HG03442 (cell line): ENCODE results near the gene TPSG1.
"Not testable (repeated sequence)": the region's sequence is repeated elsewhere in the genome, so short reads cannot be mapped to it uniquely, and the experiment has no call there.

Experiments
- ATAC-seq: cut with Tn5 transposase; IDR thresholded peaks from one replicate; pipeline ENCODE4 v1.9.1; 2021; ENCODE audit warnings: mild to moderate bottlenecking, moderate library complexity; ENCODE audit not compliant: unreplicated experiment

Gene TPSG1

GRCh38 chr16:1232049-1232748 is 7.1 kb upstream of the TPSG1 start:
- ATAC-seq = not testable (repeated sequence)

DNA sequence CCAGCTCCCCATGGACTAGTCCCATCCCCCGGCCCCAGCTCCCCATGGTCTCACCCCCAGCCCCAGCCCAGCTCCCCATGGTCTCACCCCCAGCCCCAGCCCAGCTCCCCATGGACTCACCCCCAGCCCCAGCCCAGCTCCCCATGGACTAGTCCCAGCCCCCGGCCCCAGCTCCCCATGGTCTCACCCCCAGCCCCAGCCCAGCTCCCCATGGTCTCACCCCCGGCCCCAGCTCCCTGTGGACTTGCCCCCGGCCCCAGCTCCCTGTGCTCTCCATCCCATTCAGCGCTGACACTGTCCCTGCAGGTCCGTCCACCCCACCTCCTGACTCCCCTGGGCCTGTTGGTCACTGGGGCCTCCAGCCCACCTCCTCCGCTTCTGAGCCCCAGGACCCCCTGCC is 6.2 kb upstream of the TPSG1 start:
- not testable (repeated sequence) for ATAC-seq

DNA sequence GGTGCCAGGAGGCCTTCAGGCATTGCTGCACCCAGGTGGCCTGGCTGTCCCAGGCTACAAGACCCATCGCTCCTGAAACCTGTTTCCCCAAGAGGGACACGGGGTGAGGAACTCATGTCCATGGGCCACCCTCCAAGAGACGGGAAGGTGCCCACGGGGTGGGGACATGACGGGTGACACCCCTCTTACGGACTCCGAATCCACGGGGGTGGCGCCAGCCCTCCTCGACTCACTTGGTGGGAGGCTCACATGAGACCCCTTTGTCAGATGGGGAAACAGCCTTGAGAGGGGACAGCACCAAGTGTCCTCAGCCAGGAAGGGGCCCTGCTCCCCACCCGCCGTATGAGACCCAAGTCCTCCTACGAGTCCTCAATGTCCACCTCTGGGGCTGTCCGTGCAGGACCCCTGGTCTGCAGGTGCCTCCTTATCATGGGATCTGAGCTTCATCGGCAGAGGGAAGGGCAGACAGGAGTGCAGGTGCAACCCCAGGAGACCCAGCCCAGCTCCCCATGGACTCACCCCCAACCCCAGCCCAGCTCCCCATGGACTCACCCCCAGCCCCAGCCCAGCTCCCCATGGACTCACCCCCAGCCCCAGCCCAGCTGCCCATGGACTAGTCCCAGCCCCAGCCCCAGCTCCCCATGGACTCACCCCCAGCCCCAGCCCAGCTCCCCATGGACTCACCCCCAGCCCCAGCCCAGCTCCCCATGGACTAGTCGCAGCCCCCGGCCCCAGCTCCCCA is 5.6 kb upstream of the TPSG1 start:
- ATAC-seq = not testable (repeated sequence)

DNA sequence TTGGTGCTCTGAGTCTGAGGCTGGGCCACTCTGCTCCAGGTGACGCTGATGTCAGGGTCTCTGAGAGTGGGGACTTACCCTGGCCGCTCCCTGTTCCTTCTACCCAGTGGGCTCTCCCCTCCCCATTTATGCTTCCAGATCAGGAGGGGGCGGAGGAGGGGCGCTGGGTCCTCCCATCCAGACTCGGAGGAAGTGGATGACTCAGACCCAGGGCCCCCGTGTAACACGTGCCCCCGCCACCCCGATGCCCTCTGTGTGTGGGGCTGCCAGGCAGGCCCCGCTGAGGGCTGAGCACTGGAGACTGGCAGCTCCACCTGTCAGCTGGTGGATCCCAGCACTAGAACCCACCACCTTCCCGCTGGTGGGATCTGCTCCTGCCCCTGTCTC is 5.0 kb upstream of the TPSG1 start, which contains the start of gene TPSB2:
Gene TPSB2 (minus strand): TSS at position 101 of the 387 bp plus-strand sequence. CDS start 233 bp downstream, outside the sequence.
- not testable (repeated sequence) for ATAC-seq

DNA sequence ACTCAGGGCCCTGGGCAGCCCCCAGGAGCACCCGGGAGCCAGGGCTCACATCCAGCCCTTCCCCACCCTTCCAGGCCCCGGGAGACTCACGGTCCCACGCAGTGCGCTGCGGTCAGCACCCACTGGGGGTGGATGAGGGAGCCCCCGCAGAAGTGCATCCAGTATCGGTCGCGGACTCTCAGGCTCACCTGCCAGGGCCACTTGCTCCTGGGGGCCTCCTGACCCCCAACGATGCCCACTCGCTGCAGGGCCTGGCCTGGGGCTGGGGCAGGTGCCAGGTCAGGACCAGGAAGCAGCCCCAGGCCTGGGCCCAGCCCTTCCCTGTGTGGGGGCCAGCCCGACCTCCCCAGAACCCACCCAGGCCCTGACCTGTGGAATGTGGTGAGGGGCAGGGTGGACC is 4.4 kb upstream of the TPSG1 start:
- ATAC-seq = not testable (repeated sequence)

DNA sequence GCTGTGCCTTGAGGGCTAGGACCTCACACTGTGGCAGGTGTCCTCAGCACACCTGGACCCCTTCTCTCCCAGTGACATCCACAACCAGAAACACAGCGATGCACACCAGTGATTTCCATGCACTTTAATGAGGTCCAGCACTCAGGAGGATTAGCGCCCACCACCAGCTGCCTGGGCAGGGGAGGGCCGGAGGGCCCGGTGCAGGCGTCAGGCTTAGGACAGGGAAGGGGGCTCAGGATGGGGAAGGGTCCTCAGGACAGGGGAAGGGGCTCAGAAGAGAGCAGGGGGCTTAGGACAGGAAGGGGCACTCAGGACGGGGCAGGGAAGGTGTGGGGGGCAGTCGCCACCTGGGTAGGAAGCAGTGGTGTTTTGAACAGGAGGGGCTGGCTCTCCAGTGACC is 3.2 kb upstream of the TPSG1 start:
- not testable (repeated sequence) for ATAC-seq

DNA sequence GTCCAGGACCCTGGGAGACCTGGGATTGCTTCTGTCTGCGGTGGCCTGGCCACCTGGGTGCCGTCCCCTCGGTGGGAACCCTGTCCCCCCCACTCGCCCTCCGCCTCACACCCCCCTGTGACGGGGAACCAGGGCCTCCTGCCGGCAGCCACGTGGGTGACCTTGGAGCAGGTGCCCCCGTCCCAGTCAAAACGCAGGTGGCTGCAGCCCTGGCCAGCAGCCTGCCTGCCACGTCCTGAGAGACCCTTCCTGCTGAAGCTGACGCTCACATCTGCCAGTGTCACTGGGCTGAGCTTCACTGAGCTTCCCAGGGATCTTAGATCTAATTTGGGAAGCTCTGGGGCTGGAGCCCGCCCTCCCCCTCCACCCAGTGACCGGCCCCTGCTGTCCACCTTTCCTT is 1.6 kb upstream of the TPSG1 start:
- ATAC-seq = not testable (repeated sequence)

GRCh38 chr16:1225728-1226311 is 752 bp upstream of the TPSG1 start:
- not testable (repeated sequence) for ATAC-seq

DNA sequence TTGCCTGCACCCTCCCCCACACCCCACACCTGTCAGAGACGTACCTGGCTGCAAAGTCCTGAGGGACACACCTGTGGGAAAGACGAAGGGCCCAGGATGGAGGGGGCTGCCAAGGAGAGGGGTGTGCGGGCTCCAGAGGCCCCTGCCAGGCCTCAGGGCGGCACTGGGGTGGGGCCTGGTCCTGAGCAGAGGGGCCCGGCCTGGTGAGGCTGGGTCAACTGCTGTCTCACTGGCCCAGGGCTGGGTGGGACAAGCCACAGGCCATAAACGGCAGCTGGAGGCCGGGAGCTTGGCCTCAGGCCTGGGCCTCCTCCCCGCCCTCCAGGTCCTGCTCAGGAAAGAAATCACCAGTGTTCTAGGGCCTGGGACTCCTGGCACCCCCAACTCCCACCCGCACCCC is 510 bp downstream of the TPSG1 start:
- ATAC-seq = no peak

DNA sequence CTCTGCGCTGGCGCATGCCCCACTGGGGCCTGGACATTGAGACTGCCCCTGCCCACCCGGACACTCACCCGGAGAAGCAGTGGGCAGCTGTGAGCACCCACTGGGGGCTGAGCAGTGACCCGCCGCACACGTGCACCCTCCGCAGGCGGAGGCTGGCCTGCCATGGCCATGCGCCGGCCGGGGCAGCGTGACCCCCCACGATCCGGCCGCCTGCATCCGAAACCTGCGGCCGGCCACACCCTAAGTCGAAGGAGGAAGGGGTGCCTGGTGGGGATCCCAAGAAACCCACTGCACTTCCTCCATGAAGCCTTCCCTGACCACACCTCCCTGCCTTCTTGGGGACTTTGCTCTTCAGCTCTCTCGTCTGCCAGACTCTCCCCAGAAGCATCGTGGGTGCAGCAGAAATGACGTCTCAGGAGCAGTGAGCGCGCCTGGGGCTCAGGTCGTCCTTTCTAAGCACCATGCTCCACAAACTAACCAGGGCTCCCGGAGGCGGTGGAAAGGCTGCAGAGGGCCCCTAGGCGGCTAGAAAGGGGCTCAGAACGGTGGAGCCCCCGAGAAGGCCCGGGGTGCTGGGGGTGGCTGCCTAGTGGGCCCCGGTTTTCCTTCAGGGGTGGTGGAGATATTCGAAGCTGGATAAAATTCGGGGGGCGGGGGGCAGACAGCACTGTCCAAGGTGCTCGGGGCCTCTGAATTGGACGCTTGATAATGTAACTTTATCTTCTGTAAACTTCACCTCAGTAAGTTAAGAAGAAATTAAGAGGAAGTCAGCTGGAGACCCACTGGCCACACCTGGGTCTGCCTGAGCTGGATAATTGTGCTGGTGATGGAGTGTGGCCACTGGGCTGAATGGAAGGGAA is 1.5 kb downstream of the TPSG1 start:
- no peak for ATAC-seq

- ATAC-seq = no peak
These were observed 2.3 kb downstream of the TPSG1 start for GRCh38 chr16:1222553-1223354.

DNA sequence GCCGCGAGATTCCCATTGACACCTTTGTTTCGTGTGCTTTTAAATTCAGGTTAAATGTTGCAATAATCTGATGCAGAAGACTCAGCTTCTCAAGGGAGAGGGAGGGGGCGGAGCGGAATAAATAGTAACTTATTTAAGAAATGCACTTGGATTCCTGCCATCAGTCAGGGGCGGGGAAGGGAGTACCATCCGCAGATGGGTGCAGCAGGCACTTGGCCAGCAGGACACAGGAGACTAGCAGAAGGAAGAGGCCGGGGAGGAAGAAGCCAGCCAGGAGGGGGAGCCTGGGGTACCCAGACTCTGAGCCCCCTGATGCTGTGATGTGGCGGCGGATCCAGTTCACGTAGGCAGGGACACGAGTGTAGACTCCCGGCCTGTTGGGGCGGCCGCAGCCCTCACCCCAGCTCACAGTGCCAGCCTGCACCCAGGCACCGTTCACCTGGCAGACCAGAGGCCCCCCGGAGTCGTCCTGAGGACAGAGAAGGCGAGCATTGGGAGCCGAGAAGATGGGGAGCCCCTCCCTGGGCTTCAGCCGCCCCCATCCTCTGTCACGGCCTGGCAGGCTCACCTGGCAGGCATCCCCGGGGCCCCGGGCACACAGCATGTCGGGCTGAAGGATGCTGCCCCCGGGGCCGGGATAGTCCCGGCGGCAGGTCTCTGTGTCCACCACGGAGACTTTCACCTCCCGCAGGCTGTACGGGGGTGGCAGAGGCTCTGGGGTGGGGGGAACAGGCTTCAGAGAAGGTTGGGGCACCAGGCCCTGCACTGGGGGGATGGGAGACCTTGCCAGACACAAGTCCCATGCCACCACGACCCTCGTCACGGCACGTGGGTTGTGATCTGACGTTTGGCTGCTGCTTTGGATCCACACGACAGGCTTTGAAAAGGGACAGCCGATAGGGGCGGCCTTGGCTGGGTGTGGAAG is 3.2 kb downstream of the TPSG1 start:
- ATAC-seq = no peak

GRCh38 chr16:1220841-1221627 is 4.0 kb downstream of the TPSG1 start:
- ATAC-seq = no peak

DNA sequence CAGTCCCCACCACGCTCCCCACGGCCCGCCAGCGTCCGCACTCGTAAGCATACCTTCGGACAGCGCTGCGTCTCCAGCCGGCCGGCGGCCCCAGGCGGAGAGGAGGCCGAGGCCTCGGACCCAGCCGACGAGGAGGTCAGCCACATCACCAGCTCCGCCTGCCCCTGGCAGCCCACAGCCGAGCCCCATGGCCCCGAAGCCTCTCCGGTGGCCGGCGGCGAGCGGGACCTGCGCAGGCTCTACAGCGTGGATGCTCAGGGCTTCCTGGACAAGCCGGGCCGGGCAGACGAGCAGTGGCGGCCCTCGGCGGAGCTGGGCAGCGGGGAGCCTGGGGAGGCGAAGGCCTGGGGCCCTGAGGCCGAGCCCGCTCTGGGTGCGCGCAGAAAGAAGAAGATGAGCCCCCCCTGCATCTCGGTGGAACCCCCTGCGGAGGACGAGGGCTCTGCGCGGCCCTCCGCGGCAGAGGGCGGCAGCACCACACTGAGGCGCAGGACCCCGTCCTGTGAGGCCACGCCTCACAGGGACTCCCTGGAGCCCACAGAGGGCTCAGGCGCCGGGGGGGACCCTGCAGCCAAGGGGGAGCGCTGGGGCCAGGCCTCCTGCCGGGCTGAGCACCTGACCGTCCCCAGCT is 4.9 kb downstream of the TPSG1 start:
- no peak for ATAC-seq

- no peak for ATAC-seq
These were observed 6.0 kb downstream of the TPSG1 start for GRCh38 chr16:1218930-1219611.

DNA sequence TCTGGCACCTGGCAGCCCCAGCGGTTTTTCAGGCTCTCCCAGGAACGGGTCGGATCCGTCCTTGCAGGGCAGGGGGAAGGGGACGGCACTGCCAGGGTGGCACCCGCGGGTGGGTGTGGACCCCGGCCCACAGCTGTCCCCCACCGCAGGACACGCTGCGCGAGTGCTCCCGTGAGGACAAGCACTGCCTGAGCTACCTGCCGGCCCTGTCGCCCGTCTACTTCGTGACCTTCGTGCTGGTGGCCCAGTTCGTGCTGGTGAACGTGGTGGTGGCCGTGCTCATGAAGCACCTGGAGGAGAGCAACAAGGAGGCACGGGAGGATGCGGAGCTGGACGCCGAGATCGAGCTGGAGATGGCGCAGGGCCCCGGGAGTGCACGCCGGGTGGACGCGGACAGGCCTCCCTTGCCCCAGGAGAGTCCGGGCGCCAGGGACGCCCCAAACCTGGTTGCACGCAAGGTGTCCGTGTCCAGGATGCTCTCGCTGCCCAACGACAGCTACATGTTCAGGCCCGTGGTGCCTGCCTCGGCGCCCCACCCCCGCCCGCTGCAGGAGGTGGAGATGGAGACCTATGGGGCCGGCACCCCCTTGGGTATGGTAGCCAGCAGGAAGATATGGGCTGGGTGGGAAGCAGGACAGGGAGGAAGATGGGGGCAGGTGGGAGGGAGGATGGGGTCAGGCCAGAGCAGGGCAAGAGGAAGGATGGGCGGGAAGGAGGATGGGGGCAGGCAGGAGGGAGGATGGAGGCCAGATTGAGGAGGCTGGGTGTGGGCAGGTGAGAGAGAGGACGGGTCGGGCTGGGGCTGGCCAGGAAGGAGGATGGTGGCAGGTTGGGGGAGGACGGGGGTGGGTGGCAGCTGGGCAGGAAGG is 6.8 kb downstream of the TPSG1 start:
- ATAC-seq = no peak
